A673 (cell line): ENCODE measurements around the gene TBX18. TPM values are rescaled to one million over a fixed set of nuclear protein-coding genes. Genes with fewer than 3 reads are reported as not detected.

ENCODE experiments used
- BruUV-seq: library from RNA; stranded (reverse); fragments of 400-500 nt; replicated peaks from 2 replicates; lab custom pipeline; 2021; lab: Mats Ljungman, UMichigan
- CTCF ChIA-PET: fragments of 300-600 bp; sonication (Branson Sonifier 250); formaldehyde crosslinking; loops from one replicate; lab custom pipeline; 2022; ENCODE audit warnings: antibody characterized with exemption; lab: Charles Lee
- POLR2A ChIA-PET: fragments of 300-600 bp; sonication (Branson Sonifier 250); formaldehyde crosslinking; loops from one replicate; lab custom pipeline; 2022; ENCODE audit warnings: antibody characterized with exemption; ENCODE audit not compliant: low non-redundant PET; lab: Charles Lee
- DNase-seq: peaks from one replicate; pipeline ENCODE4 v3.0.0-alpha.2; 2015; ENCODE audit warnings: low spot score
- H3K27ac ChIP-seq: fragments of 200-600 bp; sonication (generic); 2 replicates; pipeline ENCODE4 v1.5.1; 2016; ENCODE audit warnings: mixed run types, low read depth, mild to moderate bottlenecking, mixed read lengths, antibody characterized with exemption, low read length; ENCODE audit not compliant: poor library complexity, severe bottlenecking
- H3K27me3 ChIP-seq: fragments of 200-600 bp; sonication (generic); replicated peaks from 2 replicates; pipeline ENCODE4 v1.6.1; 2017; ENCODE audit warnings: mixed run types, low read depth, mild to moderate bottlenecking, mixed read lengths, antibody characterized with exemption, low read length; ENCODE audit not compliant: insufficient read depth, poor library complexity
- H3K36me3 ChIP-seq: fragments of 200-600 bp; sonication (generic); 2 replicates; pipeline ENCODE4 v1.6.1; 2016; ENCODE audit warnings: mixed run types, mild to moderate bottlenecking, mixed read lengths, antibody characterized with exemption, low read length; ENCODE audit not compliant: insufficient read depth, poor library complexity, severe bottlenecking
- H3K4me1 ChIP-seq: fragments of 200-600 bp; sonication (generic); 2 replicates; pipeline ENCODE4 v1.6.1; 2017; ENCODE audit warnings: mixed run types, mild to moderate bottlenecking, mixed read lengths, antibody characterized with exemption, low read length; ENCODE audit not compliant: insufficient read depth, poor library complexity, severe bottlenecking
- H3K4me3 ChIP-seq: fragments of 200-600 bp; sonication (generic); 2 replicates; pipeline ENCODE4 v1.5.1; 2016; ENCODE audit warnings: low read depth, mixed run types, mild to moderate bottlenecking, mixed read lengths, low read length; ENCODE audit not compliant: poor library complexity, severe bottlenecking
- H3K9me3 ChIP-seq: fragments of 200-600 bp; sonication (generic); 2 replicates; pipeline ENCODE4 v1.6.1; 2016; ENCODE audit warnings: mixed run types, low read depth, mild to moderate bottlenecking, mixed read lengths, antibody characterized with exemption, low read length; ENCODE audit not compliant: poor library complexity, severe bottlenecking
- EZH2 ChIP-seq: fragments of 200-600 bp; sonication (generic); IDR thresholded peaks from 2 replicates; pipeline ENCODE4 v1.6.1; 2017; ENCODE audit warnings: borderline replicate concordance, low read depth, mild to moderate bottlenecking, mixed read lengths, antibody characterized with exemption, low read length; ENCODE audit not compliant: poor library complexity, severe bottlenecking
- intact Hi-C: fragments of 100-400 bp; cut with micrococcal nuclease; formaldehyde crosslinking; loops from one replicate; pipeline ENCODE4 v1.10.0; 2022; ENCODE audit not compliant: unreplicated experiment
- total RNA-seq: library from RNA; stranded (reverse); gene quantifications from 2 replicates; pipeline ENCODE4 v1.2.3, GENCODE V29; 2021
- TF ChIP-seq, protein P1 (sequence below): fragments of 300-800, 200-600 bp; sonication (generic); conservative IDR thresholded peaks from 2 replicates; pipeline ENCODE4 v1.5.1; 2017; ENCODE audit warnings: low read depth, mild to moderate bottlenecking, antibody characterized with exemption, low read length, moderate library complexity, mixed read lengths

Gene TBX18
- total RNA-seq, 1 experiment from 2014 or later: 16.0 TPM

DNA sequence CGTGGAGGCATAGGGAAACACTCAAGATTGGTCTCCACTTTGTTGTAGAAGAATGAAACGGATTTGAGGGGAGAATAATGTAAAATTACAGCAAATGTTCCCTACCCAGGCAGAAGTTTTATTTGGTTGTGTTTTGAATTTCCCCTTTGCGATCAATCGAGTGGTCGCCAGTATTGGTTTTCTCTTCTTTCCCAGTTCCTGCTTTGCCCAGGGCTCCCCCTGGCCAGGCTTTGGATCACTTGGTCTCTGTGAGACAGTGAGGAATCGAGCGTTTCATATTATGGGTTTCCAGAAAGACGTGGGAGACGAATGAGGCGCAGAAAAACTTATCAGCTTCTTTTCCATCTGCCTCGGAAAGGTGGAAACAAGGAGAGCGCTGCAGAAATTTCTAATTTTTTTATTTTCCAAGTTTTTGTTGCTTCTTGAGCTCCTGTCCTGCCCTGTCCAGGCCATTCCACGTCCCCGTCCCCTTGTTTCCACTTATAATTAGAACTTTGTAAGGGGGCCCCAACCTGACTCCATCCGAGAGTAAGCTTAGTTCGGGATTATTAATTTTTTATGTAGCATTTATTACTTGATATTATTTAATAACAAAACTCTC is 7.5 kb upstream of the TBX18 start:
- no peak for TF ChIP-seq EZH2
- TF ChIP-seq, protein P1, sequence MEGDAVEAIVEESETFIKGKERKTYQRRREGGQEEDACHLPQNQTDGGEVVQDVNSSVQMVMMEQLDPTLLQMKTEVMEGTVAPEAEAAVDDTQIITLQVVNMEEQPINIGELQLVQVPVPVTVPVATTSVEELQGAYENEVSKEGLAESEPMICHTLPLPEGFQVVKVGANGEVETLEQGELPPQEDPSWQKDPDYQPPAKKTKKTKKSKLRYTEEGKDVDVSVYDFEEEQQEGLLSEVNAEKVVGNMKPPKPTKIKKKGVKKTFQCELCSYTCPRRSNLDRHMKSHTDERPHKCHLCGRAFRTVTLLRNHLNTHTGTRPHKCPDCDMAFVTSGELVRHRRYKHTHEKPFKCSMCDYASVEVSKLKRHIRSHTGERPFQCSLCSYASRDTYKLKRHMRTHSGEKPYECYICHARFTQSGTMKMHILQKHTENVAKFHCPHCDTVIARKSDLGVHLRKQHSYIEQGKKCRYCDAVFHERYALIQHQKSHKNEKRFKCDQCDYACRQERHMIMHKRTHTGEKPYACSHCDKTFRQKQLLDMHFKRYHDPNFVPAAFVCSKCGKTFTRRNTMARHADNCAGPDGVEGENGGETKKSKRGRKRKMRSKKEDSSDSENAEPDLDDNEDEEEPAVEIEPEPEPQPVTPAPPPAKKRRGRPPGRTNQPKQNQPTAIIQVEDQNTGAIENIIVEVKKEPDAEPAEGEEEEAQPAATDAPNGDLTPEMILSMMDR: no peak
- Histone ChIP-seq H3K4me1 (no peaks in the 10 kb centered on the region), H3K27me3 (peaks cover 71% of the 10 kb centered on the region), H3K36me3 (no peaks in the 10 kb centered on the region), H3K9me3 (no peaks in the 10 kb centered on the region), H3K27ac (no peak overlapping the region), H3K4me3 (no peak overlapping the region)
- DNase-seq: no peak
- ChIA-PET CTCF (no interaction called here), POLR2A (no interaction called here)
- BruUV-seq: no TSS peak
- intact Hi-C loops: loop anchor here (5.0 to 10.0 kb wide), 3 partner anchors 195 to 907 kb away; no protein-coding TSS in a partner anchor

DNA sequence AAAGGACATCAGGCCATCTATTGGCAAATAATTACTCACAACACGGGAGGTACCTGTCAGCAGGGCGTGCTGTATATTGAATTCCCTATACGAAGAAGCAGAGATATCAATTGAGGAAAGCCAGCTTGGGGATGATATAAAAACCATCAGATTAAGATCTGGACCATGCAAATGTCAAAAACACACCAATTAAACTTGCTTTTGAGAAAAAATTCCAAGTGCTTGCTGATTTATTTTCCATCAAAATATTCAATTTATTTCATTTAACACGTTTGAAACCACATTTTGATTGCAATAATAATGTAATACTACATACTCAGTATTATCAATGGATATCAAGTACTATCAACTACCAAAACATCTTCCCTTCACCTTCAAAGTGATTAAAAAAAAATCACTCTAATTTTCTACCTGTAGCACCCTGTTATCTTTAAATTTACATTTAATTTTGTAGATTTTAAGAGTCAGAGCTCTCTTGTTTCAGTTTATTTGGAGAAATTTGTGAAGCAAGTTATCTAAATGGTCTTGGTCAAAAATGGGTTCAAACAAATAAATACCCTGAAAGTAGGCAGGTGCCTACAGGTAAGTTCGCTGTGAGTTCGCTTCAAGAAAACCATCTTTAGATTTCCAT is 6.8 kb upstream of the TBX18 start:
- Histone ChIP-seq H3K27ac (no peak overlapping the region), H3K9me3 (no peaks in the 10 kb centered on the region), H3K4me3 (no peak overlapping the region), H3K36me3 (no peaks in the 10 kb centered on the region), H3K27me3 (peaks cover 71% of the 10 kb centered on the region), H3K4me1 (no peaks in the 10 kb centered on the region)
- DNase-seq: no peak
- TF ChIP-seq, protein P1: no peak
- no peak for TF ChIP-seq EZH2
- intact Hi-C loops: loop anchor here (5.0 to 10.0 kb wide), 3 partner anchors 196 to 906 kb away; no protein-coding TSS in a partner anchor
- ChIA-PET POLR2A (no interaction called here), CTCF (no interaction called here)
- BruUV-seq: no TSS peak

DNA sequence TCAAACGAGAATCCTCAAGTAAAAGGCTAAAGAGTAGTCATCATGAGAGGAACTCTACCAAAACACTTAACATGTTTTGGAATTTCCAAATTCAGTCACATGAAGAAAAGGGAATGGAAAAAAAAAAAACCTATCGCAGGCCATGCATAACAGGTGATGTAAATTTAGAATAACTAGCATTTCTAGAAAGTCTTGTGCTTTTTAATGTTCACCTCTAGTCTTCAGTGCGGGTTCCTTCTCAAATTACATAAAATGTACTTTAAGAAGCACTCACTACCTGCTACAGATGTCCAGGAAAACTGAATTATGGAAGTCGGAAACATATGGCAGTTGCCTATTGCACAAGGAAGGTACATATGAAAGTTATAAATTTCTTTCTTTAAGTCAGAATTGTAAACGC is 6.1 kb upstream of the TBX18 start:
- no peaks in the 10 kb centered on the region for H3K36me3 ChIP-seq
- intact Hi-C loops: loop anchor here (5.0 to 10.0 kb wide), 3 partner anchors 197 to 906 kb away; no protein-coding TSS in a partner anchor
- ChIA-PET CTCF (no interaction called here), POLR2A (no interaction called here)
- no peaks in the 10 kb centered on the region for H3K4me1 ChIP-seq
- DNase-seq: no peak
- H3K4me3 ChIP-seq: no peak overlapping the region
- H3K27ac ChIP-seq: no peak overlapping the region
- TF ChIP-seq EZH2: no peak
- TF ChIP-seq, protein P1: no peak
- peaks cover 73% of the 10 kb centered on the region for H3K27me3 ChIP-seq
- H3K9me3 ChIP-seq: no peaks in the 10 kb centered on the region
- no TSS peak for BruUV-seq
